Neural cell (in vitro differentiated cells): ENCODE measurements around the gene NXPH2.

Source experiments
- EZH2 ChIP-seq: fragments of 200-600, 300-800 bp; shearing (Covaris generic), sonication (generic); IDR thresholded peaks from 2 replicates; pipeline ENCODE4 v1.6.1; 2014; ENCODE audit warnings: antibody characterized with exemption, low read length, borderline replicate concordance, mild to moderate bottlenecking; ENCODE audit not compliant: insufficient read depth, poor library complexity, severe bottlenecking
- POLR2AphosphoS5 ChIP-seq: IDR thresholded peaks from 2 replicates; pipeline ENCODE4 v1.6.1; 2012
- TAF1 ChIP-seq: IDR thresholded peaks from 2 replicates; pipeline ENCODE4 v1.6.1; 2012; ENCODE audit warnings: low read depth
- TF ChIP-seq, protein P1 (sequence below): fragments of 450-650 bp; IDR thresholded peaks from 2 replicates; pipeline ENCODE4 v1.5.1; 2014; ENCODE audit warnings: antibody characterized with exemption, mild to moderate bottlenecking, moderate library complexity; ENCODE audit not compliant: poor library complexity, severe bottlenecking

DNA sequence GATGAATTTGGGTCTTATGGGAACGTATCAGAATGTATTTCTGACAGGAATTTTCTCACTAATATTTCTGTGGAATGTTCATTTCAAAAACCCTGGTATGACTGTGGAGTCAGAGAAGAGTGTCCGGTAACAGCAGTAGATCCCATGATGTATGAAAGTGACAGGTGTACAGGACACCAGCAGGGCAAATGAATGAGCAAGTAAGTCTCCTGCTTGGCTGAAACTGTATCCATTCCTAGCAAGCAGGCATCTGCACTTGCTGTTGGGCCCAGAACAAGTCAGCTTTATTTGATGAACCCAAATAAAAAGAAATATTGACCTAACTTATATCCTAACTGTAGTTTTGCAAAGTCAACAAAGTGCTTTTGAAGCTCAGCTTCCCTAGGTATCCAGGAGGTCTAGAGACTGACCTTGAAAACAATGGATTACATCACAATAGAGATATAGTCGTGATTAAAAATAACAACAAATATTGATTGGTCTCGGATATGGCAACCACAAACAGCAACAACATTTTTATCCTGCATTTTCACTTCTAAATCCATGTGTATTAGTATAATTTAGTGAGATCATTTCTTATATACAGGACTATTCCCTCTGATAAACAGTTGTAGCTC is 37.6 kb downstream of the NXPH2 start:
- TF ChIP-seq, protein P1, sequence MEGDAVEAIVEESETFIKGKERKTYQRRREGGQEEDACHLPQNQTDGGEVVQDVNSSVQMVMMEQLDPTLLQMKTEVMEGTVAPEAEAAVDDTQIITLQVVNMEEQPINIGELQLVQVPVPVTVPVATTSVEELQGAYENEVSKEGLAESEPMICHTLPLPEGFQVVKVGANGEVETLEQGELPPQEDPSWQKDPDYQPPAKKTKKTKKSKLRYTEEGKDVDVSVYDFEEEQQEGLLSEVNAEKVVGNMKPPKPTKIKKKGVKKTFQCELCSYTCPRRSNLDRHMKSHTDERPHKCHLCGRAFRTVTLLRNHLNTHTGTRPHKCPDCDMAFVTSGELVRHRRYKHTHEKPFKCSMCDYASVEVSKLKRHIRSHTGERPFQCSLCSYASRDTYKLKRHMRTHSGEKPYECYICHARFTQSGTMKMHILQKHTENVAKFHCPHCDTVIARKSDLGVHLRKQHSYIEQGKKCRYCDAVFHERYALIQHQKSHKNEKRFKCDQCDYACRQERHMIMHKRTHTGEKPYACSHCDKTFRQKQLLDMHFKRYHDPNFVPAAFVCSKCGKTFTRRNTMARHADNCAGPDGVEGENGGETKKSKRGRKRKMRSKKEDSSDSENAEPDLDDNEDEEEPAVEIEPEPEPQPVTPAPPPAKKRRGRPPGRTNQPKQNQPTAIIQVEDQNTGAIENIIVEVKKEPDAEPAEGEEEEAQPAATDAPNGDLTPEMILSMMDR: no peak
- TF ChIP-seq TAF1: no peak
- no peak for TF ChIP-seq POLR2AphosphoS5
- no peak for TF ChIP-seq EZH2
